ENCODE measurements around the gene MAP2K5.
A peak's percentile ranks its signal among the peaks of the same experiment; 100 is the strongest.
"Not testable (repeated sequence)": the region's sequence is repeated elsewhere in the genome, so short reads cannot be mapped to it uniquely, and the experiment has no call there.

The MAP2K5 gene

GRCh38 chr15:67646847-67647246, 104.3 kb downstream of the MAP2K5 start:
- DNase-seq (ENCODE audit: low read depth), result no peak
- TF ChIP-seq, protein P1, sequence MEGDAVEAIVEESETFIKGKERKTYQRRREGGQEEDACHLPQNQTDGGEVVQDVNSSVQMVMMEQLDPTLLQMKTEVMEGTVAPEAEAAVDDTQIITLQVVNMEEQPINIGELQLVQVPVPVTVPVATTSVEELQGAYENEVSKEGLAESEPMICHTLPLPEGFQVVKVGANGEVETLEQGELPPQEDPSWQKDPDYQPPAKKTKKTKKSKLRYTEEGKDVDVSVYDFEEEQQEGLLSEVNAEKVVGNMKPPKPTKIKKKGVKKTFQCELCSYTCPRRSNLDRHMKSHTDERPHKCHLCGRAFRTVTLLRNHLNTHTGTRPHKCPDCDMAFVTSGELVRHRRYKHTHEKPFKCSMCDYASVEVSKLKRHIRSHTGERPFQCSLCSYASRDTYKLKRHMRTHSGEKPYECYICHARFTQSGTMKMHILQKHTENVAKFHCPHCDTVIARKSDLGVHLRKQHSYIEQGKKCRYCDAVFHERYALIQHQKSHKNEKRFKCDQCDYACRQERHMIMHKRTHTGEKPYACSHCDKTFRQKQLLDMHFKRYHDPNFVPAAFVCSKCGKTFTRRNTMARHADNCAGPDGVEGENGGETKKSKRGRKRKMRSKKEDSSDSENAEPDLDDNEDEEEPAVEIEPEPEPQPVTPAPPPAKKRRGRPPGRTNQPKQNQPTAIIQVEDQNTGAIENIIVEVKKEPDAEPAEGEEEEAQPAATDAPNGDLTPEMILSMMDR (IDR thresholded peaks at IDR 0.05; ENCODE audit: control insufficient read depth, extremely low read depth, insufficient read depth), result no peak
- H3K4me3 ChIP-seq (ENCODE audit: low read depth, low read length), result no peak overlapping the region

- TF ChIP-seq, protein P1 (IDR thresholded peaks at IDR 0.05; ENCODE audit: control insufficient read depth, extremely low read depth, insufficient read depth), result no peak
- no peak for DNase-seq (ENCODE audit: low read depth)
- H3K4me3 ChIP-seq (ENCODE audit: low read depth, low read length), result no peak overlapping the region
Observed at GRCh38 chr15:67652586-67652985, 110.1 kb downstream of the MAP2K5 start.

DNA sequence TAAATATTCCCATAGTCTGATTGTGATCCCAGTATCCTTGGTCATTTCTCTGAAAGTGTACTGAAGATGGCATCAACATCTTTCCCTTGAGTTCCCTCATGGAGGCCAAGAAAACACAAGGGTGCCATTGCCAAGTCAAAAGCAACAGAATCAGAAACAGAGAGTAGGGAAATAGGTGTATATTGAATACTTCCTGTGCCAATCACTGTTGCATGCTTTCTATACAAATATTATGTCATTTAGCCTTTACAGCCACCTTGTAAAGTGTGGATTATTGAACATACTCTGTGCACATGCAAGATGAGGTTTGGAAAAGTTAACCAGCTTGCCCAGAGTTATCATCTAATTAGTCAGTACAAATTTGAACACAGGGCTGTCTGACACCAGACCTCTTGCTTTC, 117.9 kb downstream of the MAP2K5 start:
- TF ChIP-seq, protein P1 (IDR thresholded peaks at IDR 0.05; ENCODE audit: control insufficient read depth, extremely low read depth, insufficient read depth), result peak; percentile 3; the same call in 1 of the 2 replicates
- no peak overlapping the region for H3K4me3 ChIP-seq (ENCODE audit: low read depth, low read length)
- no peak for DNase-seq (ENCODE audit: low read depth)

GRCh38 chr15:67660874-67661606, 118.5 kb downstream of the MAP2K5 start:
- TF ChIP-seq, protein P1 (IDR thresholded peaks at IDR 0.05; ENCODE audit: control insufficient read depth, extremely low read depth, insufficient read depth), result no peak
- no peak overlapping the region for H3K4me3 ChIP-seq (ENCODE audit: low read depth, low read length)
- no peak for DNase-seq (ENCODE audit: low read depth)

- DNase-seq (ENCODE audit: low read depth), result no peak
- TF ChIP-seq, protein P1 (IDR thresholded peaks at IDR 0.05; ENCODE audit: control insufficient read depth, extremely low read depth, insufficient read depth), result no peak
- no peak overlapping the region for H3K4me3 ChIP-seq (ENCODE audit: low read depth, low read length)
Observed at GRCh38 chr15:67670647-67671305, 128.3 kb downstream of the MAP2K5 start.

DNA sequence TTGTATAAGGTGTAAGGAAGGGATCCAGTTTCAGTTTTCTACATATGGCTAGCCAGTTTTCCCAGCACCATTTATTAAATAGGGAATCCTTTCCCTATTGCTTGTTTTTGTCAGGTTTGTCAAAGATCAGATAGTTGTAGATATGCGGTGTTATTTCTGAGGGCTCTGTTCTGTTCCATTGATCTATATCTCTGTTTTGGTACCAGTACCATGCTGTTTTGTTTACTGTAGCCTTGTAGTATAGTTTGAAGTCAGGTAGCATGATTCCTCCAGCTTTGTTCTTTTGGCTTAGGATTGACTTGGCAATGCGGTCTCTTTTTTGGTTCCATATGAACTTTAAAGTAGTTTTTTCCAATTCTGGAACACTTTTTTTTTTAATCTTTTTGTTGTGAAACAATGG, 130.3 kb downstream of the MAP2K5 start:
- not testable (repeated sequence) for H3K4me3 ChIP-seq (ENCODE audit: low read depth, low read length); DNase-seq (ENCODE audit: low read depth)

DNA sequence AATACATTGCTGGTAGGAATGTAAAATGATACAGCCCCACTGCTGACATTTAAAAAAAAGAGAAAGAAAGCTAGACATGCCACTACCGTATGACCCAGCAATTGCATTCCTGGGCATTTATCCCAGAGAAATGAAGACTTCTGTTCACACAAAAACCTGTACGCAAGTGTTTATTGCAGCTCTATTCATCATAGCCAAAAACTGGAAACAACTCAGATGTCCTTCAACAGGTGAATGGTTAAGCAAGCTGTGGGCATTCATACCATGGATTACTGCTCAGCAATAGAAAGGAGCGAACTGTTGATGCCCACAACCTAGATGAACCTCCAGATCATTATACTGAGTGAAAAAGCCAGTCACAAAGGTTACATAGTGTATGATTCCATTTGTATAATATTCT, 132.5 kb downstream of the MAP2K5 start:
- TF ChIP-seq, protein P1 (IDR thresholded peaks at IDR 0.05; ENCODE audit: control insufficient read depth, extremely low read depth, insufficient read depth), result no peak
- no peak overlapping the region for H3K4me3 ChIP-seq (ENCODE audit: low read depth, low read length)
- DNase-seq (ENCODE audit: low read depth), result no peak

Data from LNCaP clone FGC (cell line).